Fibroblast of skin of right quadriceps (primary cell): ENCODE results near the gene NMT1.

Source experiments
- DNase-seq: peaks from one replicate; pipeline ENCODE4 v3.0.0-alpha.2; 2013

NMT1 gene

DNA sequence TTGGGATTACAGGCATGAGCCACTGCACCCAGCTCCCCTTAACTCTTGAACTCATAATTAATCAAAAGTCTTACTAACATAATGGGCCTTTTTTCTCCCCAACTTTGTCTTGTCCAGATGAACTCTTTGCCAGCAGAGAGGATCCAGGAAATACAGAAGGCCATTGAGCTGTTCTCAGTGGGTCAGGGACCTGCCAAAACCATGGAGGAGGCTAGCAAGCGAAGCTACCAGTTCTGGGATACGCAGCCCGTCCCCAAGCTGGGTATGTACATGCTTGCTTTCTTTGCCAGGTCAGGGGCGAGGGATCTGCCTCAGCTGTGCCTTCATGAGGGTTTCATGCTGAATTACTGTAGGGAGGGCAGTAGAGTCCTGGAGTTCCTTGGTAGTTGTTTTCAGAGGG is 25.3 kb downstream of the NMT1 start:
- no peak for DNase-seq

DNA sequence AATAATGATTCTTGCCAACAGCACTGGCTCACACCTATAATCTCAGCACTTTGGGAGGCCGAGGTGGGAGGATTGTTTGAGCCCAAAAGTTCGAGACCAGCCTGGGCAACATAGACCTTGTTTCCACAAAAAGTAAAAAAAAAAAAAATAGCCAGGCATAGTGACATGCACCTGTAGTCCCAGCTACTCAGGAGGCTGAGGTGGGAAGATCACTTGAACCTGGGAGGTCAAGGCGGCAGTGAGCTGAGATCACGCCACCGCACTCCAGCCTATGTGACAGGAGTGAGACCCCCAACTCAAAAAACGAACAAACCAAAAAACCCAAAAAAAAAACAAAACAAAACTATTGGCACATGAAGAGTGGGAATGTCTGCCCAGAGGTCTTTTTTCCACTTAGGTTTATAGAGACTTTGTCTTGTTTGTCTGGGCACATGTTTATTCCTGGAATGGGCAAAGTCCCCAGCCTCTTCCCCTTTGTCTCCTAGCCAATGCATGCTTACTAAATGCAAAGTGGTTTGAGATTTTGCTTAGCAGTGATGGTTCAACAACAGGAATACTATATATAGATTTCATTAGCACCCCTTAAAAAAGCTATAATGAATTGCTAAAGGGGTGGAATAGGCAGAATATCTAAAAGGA is 25.9 kb downstream of the NMT1 start:
- no peak for DNase-seq

DNA sequence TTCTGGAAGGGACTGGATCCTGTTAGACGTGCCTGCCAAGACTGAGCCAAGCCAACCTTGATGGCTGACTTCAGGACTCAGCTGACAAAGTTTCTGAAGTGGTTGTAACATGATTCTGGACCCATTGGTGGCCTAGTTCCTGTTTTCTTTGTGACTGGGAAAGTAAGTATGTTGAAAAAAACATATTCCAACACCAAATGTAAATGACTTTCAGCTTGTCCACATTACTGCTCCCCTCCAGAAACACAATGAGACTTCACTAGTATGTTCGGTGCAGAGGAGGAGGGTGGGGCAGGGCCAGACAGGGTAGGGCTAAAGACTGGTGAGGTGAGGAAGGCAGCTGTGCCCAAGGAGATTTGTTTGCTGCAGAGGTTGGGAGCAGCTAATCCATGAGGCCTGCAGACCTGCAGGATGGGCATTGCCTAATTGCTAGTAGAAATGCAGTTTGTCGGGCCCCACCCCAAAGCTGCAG is 26.4 kb downstream of the NMT1 start:
- DNase-seq: peak; percentile 28

DNA sequence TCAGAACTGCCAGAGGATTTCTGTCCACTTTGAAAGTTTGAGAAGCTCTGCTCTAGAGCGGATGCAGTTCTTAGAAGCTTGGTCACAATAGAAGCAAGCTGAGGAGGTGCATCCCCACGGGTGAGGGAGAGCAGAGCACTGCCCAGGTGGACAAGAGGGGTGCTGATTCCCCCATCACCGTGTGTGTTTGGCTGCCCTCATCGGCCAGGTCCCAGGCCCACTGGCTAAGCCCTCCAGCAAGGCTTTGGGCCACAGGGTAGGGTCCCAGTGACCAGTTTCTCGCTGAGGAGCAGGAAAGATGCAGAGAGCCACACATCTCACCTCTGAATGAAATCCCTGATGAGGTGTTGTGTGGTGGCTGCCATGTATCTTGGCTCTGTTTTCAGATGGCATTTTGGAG is 26.9 kb downstream of the NMT1 start:
- DNase-seq: no peak

DNA sequence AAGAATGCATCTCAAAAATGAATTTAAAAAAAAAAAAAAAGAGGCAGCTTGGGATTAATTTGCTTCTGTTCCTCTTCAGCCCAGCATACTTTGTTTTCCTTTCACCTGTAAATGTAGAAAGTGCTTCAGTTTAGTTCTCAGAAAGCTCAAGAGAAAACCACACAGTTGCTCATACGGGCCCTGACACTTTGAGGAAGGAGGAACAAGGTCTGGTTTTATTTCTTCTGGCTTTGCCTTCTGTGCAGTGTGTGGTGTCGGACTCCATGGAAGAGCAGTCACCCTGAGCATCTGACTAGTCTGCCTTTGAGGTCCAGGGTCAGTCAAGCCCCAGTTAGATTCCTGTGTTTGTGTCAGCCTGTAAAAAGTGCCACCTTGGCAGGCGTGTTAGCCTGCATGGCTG is 27.6 kb downstream of the NMT1 start:
- DNase-seq: no peak

DNA sequence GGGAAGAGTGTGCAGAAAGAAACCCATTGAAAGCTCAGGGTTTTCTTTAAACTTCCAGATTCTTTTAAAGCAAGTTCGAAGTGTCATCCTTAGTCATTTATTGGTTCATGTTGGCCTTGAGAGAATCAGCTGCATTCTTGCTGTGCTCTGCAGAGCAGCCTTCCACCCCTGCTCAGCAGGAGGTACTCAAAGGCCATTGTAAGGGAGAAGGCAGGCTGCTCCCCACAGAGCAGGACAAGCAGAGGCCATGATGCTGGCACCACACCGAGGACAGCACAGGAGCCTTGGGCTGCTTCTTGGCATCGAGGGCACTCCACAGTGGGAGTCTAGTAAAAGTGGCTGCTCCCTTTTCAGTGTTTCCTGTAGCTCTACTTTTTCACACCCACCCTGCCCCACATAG is 29.6 kb downstream of the NMT1 start:
- DNase-seq: no peak

DNA sequence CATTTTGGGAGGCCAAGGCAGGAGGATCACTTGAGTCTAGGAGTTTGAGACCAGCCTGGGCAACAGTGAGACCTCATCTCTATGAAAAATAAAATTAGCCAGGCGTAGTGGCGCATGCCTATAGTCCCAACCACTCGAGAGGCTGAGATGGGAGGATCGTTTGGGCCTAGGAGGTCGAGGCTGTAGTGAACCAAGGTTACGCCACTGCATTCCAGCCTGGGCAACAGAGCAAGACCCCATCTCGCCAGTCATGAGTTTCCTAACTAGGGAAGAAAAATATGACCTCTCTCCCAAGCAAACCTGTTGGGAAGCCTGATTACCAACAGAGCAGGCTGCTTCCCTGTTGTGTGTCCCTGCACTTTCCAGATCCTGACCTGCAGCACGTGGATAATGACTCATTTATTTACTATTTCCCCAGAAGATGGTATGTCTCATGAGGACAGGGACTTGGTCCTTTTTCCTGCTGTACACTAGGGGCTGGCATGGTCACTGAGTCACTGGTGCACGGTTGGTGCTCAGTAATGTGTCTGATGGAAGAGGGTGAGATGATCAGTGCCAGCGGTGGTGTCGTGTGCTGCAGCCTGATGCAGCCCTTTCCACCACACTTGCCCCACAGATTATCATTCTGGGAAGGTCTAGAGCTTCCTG is 30.8 kb downstream of the NMT1 start:
- DNase-seq: peak; percentile 27

DNA sequence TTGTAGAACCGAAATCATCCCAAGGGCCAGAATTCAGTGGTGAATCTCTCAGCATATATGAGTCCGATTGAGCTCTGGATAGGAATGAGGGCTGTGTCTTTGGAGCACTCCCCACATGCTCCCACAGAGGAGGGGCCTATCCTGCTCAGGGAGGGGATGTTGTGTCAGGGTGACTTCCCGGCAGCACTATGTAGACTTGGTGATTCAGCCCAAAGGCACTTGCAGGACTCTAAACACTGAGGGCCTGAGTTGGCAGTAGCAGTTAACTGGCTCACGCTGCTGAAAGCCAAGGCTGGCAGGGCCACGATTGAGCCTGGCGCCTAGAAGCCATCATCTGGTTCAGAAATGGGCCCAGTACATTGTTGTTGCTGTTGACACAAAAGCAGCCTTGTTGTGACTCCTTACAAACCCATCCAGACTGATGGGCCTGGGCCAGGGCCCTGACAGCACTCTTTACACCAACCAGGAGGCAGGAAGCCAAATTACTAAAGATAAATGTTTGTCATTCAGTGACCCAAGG is 31.9 kb downstream of the NMT1 start:
- peak; percentile 98 for DNase-seq

DNA sequence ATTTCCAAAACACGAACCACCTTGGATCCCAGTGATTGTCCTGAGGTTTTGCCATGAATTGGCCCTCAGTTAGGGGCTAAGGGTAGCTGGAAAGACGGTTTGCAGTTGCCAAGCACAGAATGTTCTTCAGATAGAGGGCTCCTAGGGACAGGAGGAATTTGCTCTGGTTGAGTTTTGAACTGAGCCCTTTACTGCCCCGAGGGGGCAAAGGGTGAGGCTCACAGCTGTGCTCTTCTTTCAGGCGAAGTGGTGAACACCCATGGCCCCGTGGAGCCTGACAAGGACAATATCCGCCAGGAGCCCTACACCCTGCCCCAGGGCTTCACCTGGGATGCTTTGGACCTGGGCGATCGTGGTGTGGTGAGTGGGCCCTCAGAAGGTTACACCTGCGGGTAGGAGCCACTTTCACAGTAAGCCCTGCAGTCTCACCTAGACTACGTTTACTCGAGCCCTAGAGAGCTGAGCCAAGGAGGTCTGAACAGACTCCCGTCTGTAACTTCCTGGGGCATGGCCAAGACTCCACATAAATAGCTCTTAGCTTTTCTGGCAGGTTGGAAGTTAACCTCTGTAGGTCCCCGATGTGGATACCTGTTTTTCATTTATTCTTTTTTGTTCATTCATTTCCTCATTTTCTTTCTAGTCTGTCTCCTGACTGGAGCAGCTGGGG is 32.5 kb downstream of the NMT1 start:
- no peak for DNase-seq

DNA sequence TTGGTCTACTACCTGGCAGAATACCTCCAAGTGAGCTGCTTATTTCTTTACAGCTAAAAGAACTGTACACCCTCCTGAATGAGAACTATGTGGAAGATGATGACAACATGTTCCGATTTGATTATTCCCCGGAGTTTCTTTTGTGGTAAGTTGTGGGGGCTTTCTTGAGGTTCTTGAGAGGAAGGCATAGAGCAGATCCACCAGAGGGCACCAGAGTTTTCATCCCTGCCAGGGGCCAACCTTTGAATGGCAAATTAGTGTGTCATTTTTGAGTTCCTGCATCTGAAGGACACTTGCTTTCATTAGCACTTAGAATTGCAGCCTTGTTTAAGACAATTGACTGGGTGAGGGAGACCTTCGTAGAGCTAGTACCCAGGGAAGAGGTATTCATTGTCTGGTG is 35.0 kb downstream of the NMT1 start:
- peak; percentile 30 for DNase-seq

DNA sequence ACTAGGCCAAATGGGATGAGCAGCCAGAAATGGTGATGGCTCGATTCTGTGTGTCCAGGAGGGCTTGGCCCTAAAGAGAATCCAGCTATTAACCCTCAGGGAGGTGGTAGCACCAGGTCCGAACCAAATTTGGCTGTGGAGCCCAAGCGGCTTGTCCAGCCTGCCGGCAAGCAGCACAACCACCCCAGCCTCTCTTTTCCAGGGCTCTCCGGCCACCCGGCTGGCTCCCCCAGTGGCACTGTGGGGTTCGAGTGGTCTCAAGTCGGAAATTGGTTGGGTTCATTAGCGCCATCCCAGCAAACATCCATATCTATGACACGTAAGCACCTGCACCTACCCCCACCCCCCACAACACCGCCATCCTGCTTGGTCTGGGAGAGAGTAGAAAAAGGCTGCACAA is 35.8 kb downstream of the NMT1 start:
- DNase-seq: no peak

DNA sequence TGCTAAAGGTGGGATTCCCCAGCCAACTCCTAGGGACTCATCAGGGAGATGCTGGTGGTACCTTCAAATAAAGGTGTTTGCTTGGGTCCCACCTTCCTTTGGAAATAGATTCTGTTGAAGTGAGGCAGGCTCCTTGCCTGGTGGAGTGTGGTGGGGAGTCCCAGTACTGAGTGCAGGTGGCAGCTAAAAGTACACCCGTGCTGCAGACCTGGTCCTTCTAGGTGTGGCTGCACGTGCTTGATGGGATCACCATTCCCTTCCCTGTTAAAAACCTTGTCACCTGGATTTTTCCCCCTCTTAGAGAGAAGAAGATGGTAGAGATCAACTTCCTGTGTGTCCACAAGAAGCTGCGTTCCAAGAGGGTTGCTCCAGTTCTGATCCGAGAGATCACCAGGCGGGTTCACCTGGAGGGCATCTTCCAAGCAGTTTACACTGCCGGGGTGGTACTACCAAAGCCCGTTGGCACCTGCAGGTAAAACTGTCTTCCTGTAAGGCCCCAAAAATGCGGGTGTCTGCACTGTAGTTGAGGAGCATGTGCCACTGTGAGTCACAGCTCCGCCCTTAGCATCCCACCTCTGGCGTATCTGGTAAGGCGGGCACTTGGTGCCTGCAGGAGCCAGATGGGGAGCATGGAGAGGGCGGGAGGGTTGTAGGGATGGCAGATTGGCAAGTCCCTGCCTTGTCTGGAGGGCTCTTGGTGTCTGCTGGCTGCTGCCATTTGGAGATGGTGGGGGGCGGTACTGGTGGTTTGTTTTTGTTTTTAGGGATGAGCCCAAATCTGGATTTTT is 37.2 kb downstream of the NMT1 start:
- DNase-seq: no peak

DNA sequence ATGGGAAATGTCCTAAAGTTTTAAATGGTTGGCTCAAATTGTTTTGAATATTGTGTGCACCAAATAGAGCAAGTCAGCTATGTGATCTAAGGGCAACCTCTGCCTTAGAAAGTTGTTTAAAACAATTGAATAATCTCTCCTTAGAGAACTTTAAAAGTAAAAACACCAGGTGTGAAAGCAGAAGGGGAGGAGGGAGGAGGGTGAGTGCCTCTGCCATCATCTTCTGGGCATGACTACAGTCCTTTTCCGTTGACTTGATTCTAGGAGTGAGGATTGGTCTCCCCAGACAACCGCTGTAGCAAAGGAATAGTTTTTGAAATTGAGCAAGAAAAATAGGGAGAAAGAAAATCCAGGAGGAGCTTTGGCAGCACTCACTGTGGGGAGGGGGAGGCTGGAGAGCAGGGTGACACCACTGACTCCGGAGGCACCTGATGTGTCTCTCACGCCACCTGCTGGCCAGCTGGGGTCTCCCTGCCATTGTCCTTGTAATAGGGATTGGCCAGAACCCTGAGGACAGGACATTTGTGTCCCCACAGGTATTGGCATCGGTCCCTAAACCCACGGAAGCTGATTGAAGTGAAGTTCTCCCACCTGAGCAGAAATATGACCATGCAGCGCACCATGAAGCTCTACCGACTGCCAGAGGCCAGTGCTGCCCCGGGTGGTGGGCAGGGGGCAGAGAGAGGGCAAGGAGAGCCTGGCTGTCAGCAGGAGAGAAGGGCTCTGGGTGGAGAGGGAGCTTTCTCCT is 37.9 kb downstream of the NMT1 start:
- DNase-seq: peak; percentile 68

DNA sequence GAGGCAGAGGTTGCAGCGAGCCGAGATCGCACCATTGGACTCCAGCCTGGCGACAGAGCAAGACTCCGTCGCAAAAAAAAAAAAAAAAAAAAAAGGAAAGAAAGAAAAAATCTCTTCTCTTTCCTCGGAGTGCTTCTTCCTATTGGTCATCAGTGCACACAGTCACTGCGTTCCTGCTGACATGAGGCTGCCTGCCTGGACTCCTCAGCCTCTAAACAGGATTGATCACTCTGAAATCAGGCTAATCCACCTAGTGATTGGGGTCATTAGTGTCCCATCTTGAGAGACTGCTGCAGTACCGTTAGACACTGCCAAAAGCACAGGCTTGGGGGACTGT is 40.4 kb downstream of the NMT1 start:
- no peak for DNase-seq

DNA sequence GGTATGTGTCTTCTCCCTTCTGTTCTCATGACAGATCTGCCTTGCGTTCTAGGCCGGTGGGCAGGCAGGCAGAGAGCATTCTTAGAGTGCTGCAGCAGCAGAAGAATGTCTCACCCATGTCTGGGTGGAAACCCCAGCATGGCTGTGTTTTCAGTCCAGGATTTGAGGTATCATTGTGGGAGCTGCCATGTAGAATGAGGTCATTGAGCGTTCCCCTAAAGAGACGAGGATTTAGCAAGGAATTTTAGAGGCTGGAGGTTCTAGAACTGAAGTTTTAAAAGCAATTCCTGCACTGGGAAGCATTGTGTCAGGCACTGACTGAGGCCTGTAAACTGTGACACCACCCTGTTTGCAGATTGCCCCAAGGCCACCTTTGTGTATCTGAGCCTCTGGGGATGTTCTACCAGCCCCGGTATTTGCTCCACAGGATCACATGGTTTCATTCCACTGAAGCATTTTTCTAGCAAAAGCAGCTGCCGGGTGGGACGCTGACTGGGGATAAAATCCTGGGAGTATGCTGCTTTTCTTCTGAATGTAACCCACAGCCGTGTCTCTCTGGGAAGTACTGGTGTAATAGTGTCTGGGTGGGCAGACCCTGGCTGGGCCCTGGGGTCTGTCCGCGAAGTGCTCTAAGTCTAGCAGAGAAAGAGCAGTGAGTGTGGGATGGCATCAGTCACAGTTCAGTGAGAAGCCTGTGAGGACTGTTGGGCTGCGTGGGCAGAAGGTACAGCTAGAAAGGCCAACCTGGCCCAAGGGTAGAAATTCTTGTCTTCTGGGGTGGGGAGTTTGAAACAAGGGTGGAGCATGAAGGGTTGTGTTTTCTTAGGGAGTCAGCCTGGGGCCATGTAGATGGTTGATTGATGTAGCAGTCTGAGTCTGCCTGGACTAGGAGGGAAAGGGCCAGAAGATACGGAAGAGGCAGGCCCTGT is 41.0 kb downstream of the NMT1 start:
- no peak for DNase-seq

DNA sequence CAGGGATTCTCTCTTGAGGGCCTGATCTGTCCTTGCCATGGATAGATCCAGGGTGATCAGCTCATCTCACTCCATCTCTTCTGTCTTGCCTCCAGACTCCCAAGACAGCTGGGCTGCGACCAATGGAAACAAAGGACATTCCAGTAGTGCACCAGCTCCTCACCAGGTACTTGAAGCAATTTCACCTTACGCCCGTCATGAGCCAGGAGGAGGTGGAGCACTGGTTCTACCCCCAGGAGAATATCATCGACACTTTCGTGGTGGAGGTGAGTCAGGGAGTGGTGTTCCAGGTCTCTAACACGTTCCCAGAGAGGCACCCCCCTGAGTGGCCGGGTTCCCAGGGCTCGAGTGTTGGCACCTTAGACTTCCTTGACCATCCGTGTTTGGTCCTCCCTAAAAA is 41.7 kb downstream of the NMT1 start:
- DNase-seq: no peak

DNA sequence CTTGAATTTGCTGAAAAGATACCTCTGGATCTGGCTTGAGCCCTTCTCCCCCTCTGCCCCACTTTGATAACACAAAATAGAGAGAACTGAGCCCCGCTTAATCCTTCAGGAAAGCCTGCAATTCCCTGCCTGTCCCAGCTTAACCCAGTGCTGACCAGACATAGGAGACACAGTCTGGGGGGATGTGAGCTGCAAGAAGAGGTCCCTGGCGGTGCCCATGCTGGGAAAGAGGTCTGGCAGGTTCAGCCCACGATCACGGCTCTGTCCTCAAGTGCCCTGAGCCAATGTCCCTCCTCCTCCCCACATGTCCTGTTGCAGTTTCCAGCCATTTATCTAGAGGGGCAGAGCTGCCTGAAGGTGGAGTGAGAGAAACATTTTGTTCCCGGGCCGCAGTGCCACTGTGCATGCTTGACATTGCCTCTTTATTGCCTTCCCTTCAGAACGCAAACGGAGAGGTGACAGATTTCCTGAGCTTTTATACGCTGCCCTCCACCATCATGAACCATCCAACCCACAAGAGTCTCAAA is 42.2 kb downstream of the NMT1 start:
- no peak for DNase-seq

DNA sequence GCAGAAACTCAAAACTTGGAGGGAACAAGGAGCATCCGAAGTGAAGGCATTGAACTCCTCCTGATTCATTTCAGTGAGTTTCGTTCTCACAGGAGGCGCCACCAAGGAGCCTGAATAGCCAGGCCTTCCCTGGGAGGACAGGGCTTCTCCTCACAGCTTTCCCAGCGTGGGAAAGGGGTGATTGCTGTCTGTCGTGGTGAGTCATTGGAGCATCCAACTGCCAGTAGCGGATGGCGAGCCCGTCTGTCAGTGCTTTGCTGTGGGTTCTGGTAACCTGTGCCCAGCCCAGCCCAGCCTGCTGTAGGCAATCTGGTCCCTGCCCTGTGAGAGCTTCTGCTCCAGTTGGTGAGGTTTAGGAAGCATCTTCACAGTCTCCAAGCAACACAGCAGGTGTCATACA is 42.9 kb downstream of the NMT1 start:
- DNase-seq: no peak

DNA sequence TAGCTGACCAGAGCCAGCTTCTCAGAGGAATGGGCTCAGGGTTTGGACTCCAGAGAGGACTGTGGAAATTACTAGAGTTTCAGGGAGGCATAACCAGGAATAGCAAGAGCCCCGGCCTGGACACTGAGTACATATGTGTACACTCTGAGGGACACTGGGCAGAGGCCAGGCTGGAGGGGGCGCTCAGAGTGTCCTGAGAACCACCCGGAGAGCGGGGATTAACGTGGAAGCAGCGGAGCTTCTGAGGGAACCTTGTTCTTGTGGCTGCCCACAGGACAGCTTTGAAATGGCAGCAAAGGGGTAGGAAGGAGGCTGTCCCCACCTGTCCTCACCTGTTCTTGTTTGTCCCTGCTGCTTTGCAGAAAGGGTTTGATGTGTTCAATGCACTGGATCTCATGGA is 43.4 kb downstream of the NMT1 start:
- no peak for DNase-seq

DNA sequence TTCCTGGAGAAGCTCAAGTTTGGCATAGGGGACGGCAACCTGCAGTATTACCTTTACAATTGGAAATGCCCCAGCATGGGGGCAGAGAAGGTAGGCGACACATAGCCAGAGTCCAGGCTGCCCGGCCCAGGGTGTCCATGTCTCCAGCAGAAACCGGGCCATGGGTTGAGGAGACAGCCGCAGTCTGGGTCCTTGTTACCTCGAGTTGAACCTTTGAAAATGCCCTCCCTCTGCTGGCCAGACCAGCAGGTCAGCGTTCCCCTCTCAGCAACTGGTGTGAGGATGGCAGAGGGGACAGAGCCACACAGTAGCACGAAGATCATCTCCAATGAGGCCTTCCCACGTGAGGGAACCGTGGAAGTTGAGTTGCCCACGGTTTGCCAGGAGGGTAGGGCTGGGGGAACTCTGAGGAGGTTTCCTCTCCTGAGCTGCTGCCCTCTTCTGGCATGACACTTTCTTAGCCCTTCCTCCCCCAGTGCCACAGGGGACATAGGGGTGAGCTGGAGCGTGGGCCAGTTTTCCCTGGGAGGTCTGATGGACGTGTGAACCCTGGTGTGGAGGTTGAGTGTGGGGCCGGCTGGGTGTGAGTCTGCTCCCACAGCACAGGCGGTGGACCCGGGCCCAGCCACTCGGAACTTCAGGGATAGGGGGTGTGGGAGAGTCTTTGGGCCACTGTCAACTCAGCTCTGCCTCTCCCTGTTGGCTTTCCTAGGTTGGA is 43.9 kb downstream of the NMT1 start:
- no peak for DNase-seq

DNA sequence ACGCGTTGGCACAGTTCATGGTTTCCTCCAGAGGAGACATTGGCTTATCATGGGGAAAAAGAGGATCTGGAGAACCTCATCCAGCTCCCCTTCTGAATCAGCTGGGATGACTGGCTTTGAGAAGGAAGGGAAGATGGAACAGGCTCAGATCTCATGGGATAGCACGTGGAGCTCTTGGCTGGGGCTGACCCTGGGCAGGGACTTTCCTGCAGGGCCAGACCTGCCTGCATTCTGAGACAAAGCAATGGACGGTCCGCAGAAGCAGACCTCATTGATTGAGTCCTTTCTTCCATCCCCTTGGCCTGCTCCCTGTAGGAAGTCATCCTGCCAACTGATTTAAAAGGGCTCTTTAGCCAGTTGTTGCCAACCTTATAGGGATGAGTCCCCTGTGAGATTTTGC is 45.0 kb downstream of the NMT1 start:
- DNase-seq: no peak
